Superior temporal gyrus (tissue), 1 donor: ENCODE results near the gene ATP5MG.
"Not testable (repeated sequence)": the region's sequence is repeated elsewhere in the genome, so short reads cannot be mapped to it uniquely, and the experiment has no call there.

Experiments
- DNase-seq: peaks from one replicate; pipeline ENCODE4 v3.0.0-alpha.2; 2016; ENCODE audit errors: extremely low spot score

Gene ATP5MG, protein sequence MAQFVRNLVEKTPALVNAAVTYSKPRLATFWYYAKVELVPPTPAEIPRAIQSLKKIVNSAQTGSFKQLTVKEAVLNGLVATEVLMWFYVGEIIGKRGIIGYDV

GRCh38 chr11:118401151-118401879 lies at the start of gene ATP5MG:
Gene ATP5MG, plus strand, starts transcription at chr11:118401606. Its CDS starts 60 bp downstream, at chr11:118401666.
- DNase-seq, result peak; percentile 97

GRCh38 chr11:118353084-118353710 lies 48.2 kb upstream of the ATP5MG start:
- peak; percentile 76 for DNase-seq

- DNase-seq, result no peak
Measured at GRCh38 chr11:118358071-118358470, 43.3 kb upstream of the ATP5MG start.

GRCh38 chr11:118359295-118359958 lies 42.0 kb upstream of the ATP5MG start, which contains the start of gene UBE4A:
Gene UBE4A, plus strand, starts transcription at chr11:118359600. Its CDS starts 5,481 bp downstream, at chr11:118365081.
- DNase-seq, result peak; percentile 99

DNA sequence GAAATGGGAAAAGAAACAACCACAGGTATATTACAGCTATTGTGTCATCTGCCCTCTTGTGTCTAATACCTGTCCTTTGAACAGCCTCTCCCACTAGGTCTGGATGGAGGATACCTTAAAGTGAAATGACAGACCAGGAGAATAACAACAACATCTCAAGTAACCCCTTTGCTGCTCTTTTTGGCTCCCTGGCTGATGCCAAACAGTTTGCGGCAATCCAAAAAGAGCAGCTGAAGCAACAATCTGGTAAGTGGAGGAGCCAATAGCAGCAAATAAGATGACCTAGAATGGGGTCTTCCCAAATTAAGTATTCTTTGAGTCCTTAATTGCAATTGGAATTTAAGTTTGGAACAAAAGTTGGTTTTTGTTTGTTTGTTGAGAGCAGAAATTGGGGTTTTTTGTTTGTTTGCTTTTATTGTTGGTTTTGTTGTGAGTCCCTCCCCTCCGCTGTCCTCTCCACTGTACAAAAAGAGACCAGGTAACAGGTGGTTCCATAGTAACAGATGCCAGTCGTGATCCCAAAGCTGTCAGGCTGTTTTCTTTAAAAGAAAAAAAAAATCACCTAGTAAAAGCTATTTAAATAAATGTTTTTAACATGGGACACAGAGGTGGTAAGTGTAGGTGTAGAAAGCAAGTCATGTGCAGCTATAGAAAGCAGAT lies 36.3 kb upstream of the ATP5MG start:
- no peak for DNase-seq

- DNase-seq, result no peak
Measured at GRCh38 chr11:118366287-118366686, 35.1 kb upstream of the ATP5MG start.

DNA sequence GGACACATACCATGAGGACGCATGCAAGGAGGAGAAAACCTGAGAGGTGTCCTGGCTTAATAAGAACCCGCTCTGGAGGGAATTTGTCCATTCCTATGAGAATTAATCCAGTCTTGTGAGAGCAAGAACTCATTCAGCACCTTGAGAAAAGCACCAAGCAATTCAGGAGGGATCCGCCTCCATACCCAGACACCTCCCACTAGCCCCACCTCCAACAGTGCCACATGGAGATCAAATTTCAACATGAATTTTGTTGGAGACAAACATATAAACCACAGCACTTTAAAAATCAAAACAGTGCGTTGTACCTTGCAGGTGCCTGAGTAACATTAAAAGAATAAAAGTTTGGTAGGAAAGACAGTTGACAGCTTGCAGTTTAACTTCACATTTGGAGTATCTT lies 30.6 kb upstream of the ATP5MG start:
- no peak for DNase-seq

GRCh38 chr11:118373263-118373662 lies 28.1 kb upstream of the ATP5MG start:
- no peak for DNase-seq

GRCh38 chr11:118373871-118374270 lies 27.5 kb upstream of the ATP5MG start:
- no peak for DNase-seq

DNA sequence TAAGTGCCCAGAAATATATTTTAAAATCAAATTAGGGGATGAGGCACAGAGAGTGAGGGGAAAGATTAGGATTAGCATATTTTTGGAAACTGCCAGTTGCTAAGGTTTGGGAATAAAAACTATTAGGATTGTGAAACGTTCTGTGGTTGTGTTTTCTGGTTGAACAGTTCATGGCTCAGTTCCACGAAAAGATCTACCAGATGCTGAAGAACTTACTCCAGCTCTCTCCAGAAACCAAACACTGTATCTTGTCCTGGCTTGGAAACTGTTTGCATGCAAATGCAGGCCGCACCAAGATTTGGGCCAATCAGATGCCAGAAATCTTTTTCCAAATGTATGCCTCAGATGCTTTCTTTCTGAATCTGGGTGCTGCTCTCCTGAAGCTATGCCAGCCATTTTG lies 26.7 kb upstream of the ATP5MG start:
- DNase-seq, result no peak

DNA sequence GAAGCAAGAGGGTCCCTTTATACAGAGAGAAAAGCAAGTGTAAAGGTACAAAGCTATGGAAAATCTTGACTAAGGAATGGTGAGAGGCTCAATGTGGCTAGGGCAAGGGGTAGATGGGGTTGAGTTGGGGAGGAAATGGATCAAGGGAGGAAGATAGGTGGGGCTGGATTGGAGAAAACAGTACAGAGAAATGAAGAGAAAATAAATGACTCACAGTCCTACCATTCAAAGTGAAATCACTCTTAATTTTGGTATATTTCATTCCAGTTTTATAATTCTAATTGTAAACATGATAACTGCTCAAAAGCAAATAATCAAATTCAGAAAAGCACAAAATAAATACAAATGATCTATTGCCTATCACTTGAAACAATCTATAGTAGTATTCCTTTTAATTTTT lies 25.4 kb upstream of the ATP5MG start:
- no peak for DNase-seq

GRCh38 chr11:118379497-118379896 lies 21.9 kb upstream of the ATP5MG start:
- no peak for DNase-seq

GRCh38 chr11:118380571-118380970 lies 20.8 kb upstream of the ATP5MG start:
- no peak for DNase-seq

- DNase-seq, result no peak
Measured at GRCh38 chr11:118382954-118383353, 18.5 kb upstream of the ATP5MG start.

DNA sequence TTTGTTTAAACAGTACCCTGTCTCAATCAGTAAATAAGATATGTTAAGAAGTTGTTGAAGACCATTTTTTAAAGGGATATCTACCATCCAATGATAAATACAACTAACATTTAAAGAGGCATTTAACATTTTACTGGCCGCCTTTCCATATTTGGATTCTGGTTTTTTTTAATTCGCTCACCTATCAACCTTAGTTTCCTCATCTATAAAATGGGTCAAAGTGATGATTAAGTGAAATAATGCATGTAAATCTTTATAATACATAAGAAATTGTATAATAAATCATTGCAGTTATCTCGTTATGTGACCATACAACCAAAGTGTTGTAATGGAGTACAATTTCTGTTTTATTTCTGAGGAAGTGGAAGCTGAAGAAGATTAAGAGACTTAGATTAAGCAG lies 17.7 kb upstream of the ATP5MG start:
- DNase-seq, result no peak

DNA sequence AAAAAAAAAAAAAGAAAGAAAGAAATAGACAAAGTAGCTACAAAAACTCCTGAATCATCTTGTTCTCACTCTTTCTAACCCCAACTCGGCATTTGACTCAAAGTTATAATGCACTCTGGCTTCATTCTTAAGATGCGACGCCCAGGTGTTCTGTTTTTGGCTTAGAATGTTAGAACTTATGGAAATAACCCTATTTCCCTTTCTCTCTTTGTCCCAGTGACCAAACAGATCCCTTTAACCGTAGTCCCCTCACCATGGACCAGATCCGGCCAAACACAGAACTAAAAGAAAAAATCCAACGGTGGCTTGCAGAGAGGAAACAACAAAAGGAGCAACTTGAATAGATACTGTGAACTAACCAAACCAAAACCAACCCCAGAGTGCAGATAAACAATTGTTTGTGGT lies 5.3 kb upstream of the ATP5MG start:
- no peak for DNase-seq

GRCh38 chr11:118397448-118397847 lies 4.0 kb upstream of the ATP5MG start:
- no peak for DNase-seq

- no peak for DNase-seq
Measured at GRCh38 chr11:118398791-118399559, 2.4 kb upstream of the ATP5MG start.

- DNase-seq, result no peak
Measured at GRCh38 chr11:118401880-118402590, 629 bp downstream of the ATP5MG start.

- not testable (repeated sequence) for DNase-seq
Measured at GRCh38 chr11:118402594-118402993, 1.2 kb downstream of the ATP5MG start.
